NT2/D1 (cell line): Measurements from ENCODE around the gene TNP2.

Experiments
- DNase-seq: peaks from one replicate; pipeline ENCODE4 v3.0.0-alpha.2; 2011; ENCODE audit warnings: low read depth, low spot score
- H3K27me3 ChIP-seq: 2 replicates; pipeline ENCODE4 v1.6.0; 2011; ENCODE audit warnings: mild to moderate bottlenecking; ENCODE audit not compliant: insufficient read length, insufficient read depth
- H3K36me3 ChIP-seq: 2 replicates; pipeline ENCODE4 v1.6.1; 2011; ENCODE audit warnings: mild to moderate bottlenecking, low read length, mixed read lengths; ENCODE audit not compliant: insufficient read depth, insufficient read length
- H3K4me1 ChIP-seq: 2 replicates; pipeline ENCODE4 v1.5.1; 2011; ENCODE audit not compliant: insufficient read depth, insufficient read length
- H3K4me3 ChIP-seq: 2 replicates; pipeline ENCODE4 v1.5.1; 2011; ENCODE audit warnings: low read depth; ENCODE audit not compliant: insufficient read length
- H3K9ac ChIP-seq: 2 replicates; pipeline ENCODE4 v1.6.0; 2011; ENCODE audit warnings: low read depth; ENCODE audit not compliant: insufficient read length
- H3K9me3 ChIP-seq: 2 replicates; pipeline ENCODE4 v1.5.1; 2011; ENCODE audit warnings: mild to moderate bottlenecking, low read length; ENCODE audit not compliant: insufficient read depth
- SUZ12 ChIP-seq: IDR thresholded peaks from 2 replicates; pipeline ENCODE4 v1.6.1; 2011; ENCODE audit not compliant: insufficient read length, insufficient read depth; ENCODE audit errors: extremely low read depth
- YY1 ChIP-seq: IDR thresholded peaks from 2 replicates; pipeline ENCODE4 v1.6.1; 2011; ENCODE audit not compliant: insufficient read length, insufficient read depth
- ZNF274 ChIP-seq: IDR thresholded peaks from 2 replicates; pipeline ENCODE4 v1.6.1; 2011; ENCODE audit warnings: mild to moderate bottlenecking, low read depth, low read length

The TNP2 gene

GRCh38 chr16:11272921-11273720 lies 4.0 kb upstream of the TNP2 start, which contains the start of gene PRM3:
PRM3 (minus strand) TSS chr16:11273629; CDS start chr16:11273595, 34 bp downstream.
- DNase-seq: no peak
- Histone ChIP-seq H3K9me3 (peaks cover 3% of the 10 kb centered on the region; the same call in 1 of the 2 replicates), H3K36me3 (no peaks in the 10 kb centered on the region), H3K4me3 (no peak within 1 kb of the TSS), H3K27me3 (no peaks in the 10 kb centered on the region), H3K4me1 (peaks cover 15% of the 10 kb centered on the region), H3K9ac (peak within 1 kb of the TSS; percentile 26)
- TF ChIP-seq ZNF274 (no peak), YY1 (no peak), SUZ12 (no peak)

- H3K27me3 ChIP-seq: no peaks in the 10 kb centered on the region
- peak overlapping the region; percentile 26 for H3K9ac ChIP-seq
- H3K4me1 ChIP-seq: peaks cover 15% of the 10 kb centered on the region
- H3K36me3 ChIP-seq: no peaks in the 10 kb centered on the region
- H3K9me3 ChIP-seq: peaks cover 1% of the 10 kb centered on the region; the same call in 1 of the 2 replicates
- DNase-seq: no peak
- TF ChIP-seq SUZ12 (no peak), ZNF274 (no peak), YY1 (no peak)
- H3K4me3 ChIP-seq: no peak overlapping the region
These were observed 3.4 kb upstream of the TNP2 start for GRCh38 chr16:11272484-11272883.

GRCh38 chr16:11271610-11272009 lies 2.5 kb upstream of the TNP2 start:
- peaks cover 15% of the 10 kb centered on the region for H3K4me1 ChIP-seq
- no peak overlapping the region for H3K9ac ChIP-seq
- no peak for TF ChIP-seq ZNF274
- no peak for TF ChIP-seq YY1
- no peak for TF ChIP-seq SUZ12
- H3K27me3 ChIP-seq: no peaks in the 10 kb centered on the region
- DNase-seq: no peak
- H3K4me3 ChIP-seq: no peak overlapping the region
- no peaks in the 10 kb centered on the region for H3K9me3 ChIP-seq
- H3K36me3 ChIP-seq: no peaks in the 10 kb centered on the region

- TF ChIP-seq YY1 (no peak), SUZ12 (no peak), ZNF274 (no peak)
- Histone ChIP-seq H3K27me3 (no peaks in the 10 kb centered on the region), H3K9ac (no peak overlapping the region), H3K36me3 (no peaks in the 10 kb centered on the region), H3K4me3 (no peak overlapping the region), H3K4me1 (peaks cover 15% of the 10 kb centered on the region), H3K9me3 (no peaks in the 10 kb centered on the region)
- DNase-seq: no peak
These were observed 1.6 kb upstream of the TNP2 start for GRCh38 chr16:11270602-11271162.

- peaks cover 2% of the 10 kb centered on the region for H3K27me3 ChIP-seq
- no peak for DNase-seq
- H3K9ac ChIP-seq: no peak overlapping the region
- TF ChIP-seq YY1 (no peak), ZNF274 (no peak), SUZ12 (no peak)
- no peak overlapping the region for H3K4me3 ChIP-seq
- H3K9me3 ChIP-seq: no peaks in the 10 kb centered on the region
- no peaks in the 10 kb centered on the region for H3K36me3 ChIP-seq
- H3K4me1 ChIP-seq: peaks cover 6% of the 10 kb centered on the region
These were observed 4.0 kb downstream of the TNP2 start for GRCh38 chr16:11265124-11265523.

GRCh38 chr16:11264155-11264832 lies 4.8 kb downstream of the TNP2 start:
- Histone ChIP-seq H3K4me3 (no peak overlapping the region), H3K36me3 (no peaks in the 10 kb centered on the region), H3K27me3 (peaks cover 5% of the 10 kb centered on the region), H3K9ac (no peak overlapping the region), H3K4me1 (peaks cover 7% of the 10 kb centered on the region), H3K9me3 (no peaks in the 10 kb centered on the region)
- no peak for DNase-seq
- TF ChIP-seq YY1 (no peak), ZNF274 (no peak), SUZ12 (no peak)

GRCh38 chr16:11263737-11264136 lies 5.4 kb downstream of the TNP2 start:
- TF ChIP-seq ZNF274 (no peak), SUZ12 (no peak), YY1 (no peak)
- no peaks in the 10 kb centered on the region for H3K9me3 ChIP-seq
- H3K4me1 ChIP-seq: peaks cover 7% of the 10 kb centered on the region
- no peak overlapping the region for H3K9ac ChIP-seq
- no peak for DNase-seq
- peaks cover 5% of the 10 kb centered on the region for H3K27me3 ChIP-seq
- H3K4me3 ChIP-seq: no peak overlapping the region
- H3K36me3 ChIP-seq: no peaks in the 10 kb centered on the region
